HG02571 (cell line): ENCODE data around the gene MRPL17.
"Not testable (repeated sequence)": the region's sequence is repeated elsewhere in the genome, so short reads cannot be mapped to it uniquely, and the experiment has no call there.

Experiments used
- ATAC-seq: cut with Tn5 transposase; IDR thresholded peaks from one replicate; pipeline ENCODE4 v1.9.1; 2021; ENCODE audit warnings: mild to moderate bottlenecking, moderate library complexity; ENCODE audit not compliant: unreplicated experiment

The MRPL17 gene

GRCh38 chr11:6682936-6683861 is at the start of gene MRPL17:
Gene MRPL17 (minus strand): TSS chr11:6683340. CDS start chr11:6683296, 44 bp downstream.
- ATAC-seq: peak; percentile 92

GRCh38 chr11:6727971-6728760 is 45.0 kb upstream of the MRPL17 start:
- ATAC-seq: no peak

- ATAC-seq: no peak
Measured at GRCh38 chr11:6725386-6725896, 42.3 kb upstream of the MRPL17 start.

GRCh38 chr11:6724013-6724412 is 40.9 kb upstream of the MRPL17 start:
- ATAC-seq: no peak

GRCh38 chr11:6721343-6721742 is 38.2 kb upstream of the MRPL17 start:
- ATAC-seq: no peak

GRCh38 chr11:6719576-6719975 is 36.4 kb upstream of the MRPL17 start:
- no peak for ATAC-seq

GRCh38 chr11:6717426-6717825 is 34.3 kb upstream of the MRPL17 start:
- ATAC-seq: no peak

- ATAC-seq: not testable (repeated sequence)
Measured at GRCh38 chr11:6711552-6711951, 28.4 kb upstream of the MRPL17 start.

- no peak for ATAC-seq
Measured at GRCh38 chr11:6708876-6709275, 25.7 kb upstream of the MRPL17 start.

GRCh38 chr11:6705905-6706535 is 22.9 kb upstream of the MRPL17 start:
- ATAC-seq: peak; percentile 63

GRCh38 chr11:6703247-6704063 is 20.3 kb upstream of the MRPL17 start:
- ATAC-seq: no peak

GRCh38 chr11:6701955-6702354 is 18.8 kb upstream of the MRPL17 start:
- not testable (repeated sequence) for ATAC-seq

- no peak for ATAC-seq
Measured at GRCh38 chr11:6695377-6695776, 12.2 kb upstream of the MRPL17 start.

- ATAC-seq: no peak
Measured at GRCh38 chr11:6694229-6694535, 11.0 kb upstream of the MRPL17 start.

- no peak for ATAC-seq
Measured at GRCh38 chr11:6693342-6694228, 10.4 kb upstream of the MRPL17 start.

- no peak for ATAC-seq
Measured at GRCh38 chr11:6692128-6692527, 9.0 kb upstream of the MRPL17 start.

- ATAC-seq: not testable (repeated sequence)
Measured at GRCh38 chr11:6690431-6691132, 7.4 kb upstream of the MRPL17 start.

- ATAC-seq: no peak
Measured at GRCh38 chr11:6687876-6688275, 4.7 kb upstream of the MRPL17 start.

- ATAC-seq: no peak
Measured at GRCh38 chr11:6686006-6686405, 2.9 kb upstream of the MRPL17 start.
